ELF-1 (cell line): ENCODE data around the gene FOXC1.

ENCODE experiments used
- DNase-seq: peaks from one replicate; pipeline ENCODE4 v3.0.0-alpha.2; 2016; ENCODE audit warnings: low read depth, low spot score

Gene FOXC1

GRCh38 chr6:1612299-1612973 is 2.7 kb downstream of the FOXC1 start:
- DNase-seq, result no peak

GRCh38 chr6:1612974-1613306 is 3.2 kb downstream of the FOXC1 start:
- DNase-seq, result no peak

GRCh38 chr6:1613346-1613687 is 3.6 kb downstream of the FOXC1 start:
- DNase-seq, result no peak

GRCh38 chr6:1613688-1614447 is 4.2 kb downstream of the FOXC1 start:
- DNase-seq, result peak; percentile 85

GRCh38 chr6:1614448-1615150 is 4.9 kb downstream of the FOXC1 start:
- DNase-seq, result peak; percentile 75

GRCh38 chr6:1615151-1615852 is 5.6 kb downstream of the FOXC1 start:
- peak; percentile 76 for DNase-seq

- no peak for DNase-seq
Observed at GRCh38 chr6:1615853-1616420, 6.2 kb downstream of the FOXC1 start.

GRCh38 chr6:1616701-1617463 is 7.2 kb downstream of the FOXC1 start:
- DNase-seq, result no peak

GRCh38 chr6:1617466-1618310 is 8.0 kb downstream of the FOXC1 start:
- no peak for DNase-seq

GRCh38 chr6:1618311-1619097 is 8.8 kb downstream of the FOXC1 start:
- peak; percentile 31 for DNase-seq

- no peak for DNase-seq
Observed at GRCh38 chr6:1619098-1619672, 9.5 kb downstream of the FOXC1 start.

- DNase-seq, result peak; percentile 89
Observed at GRCh38 chr6:1619673-1620503, 10.2 kb downstream of the FOXC1 start.

GRCh38 chr6:1620504-1621069 is 10.9 kb downstream of the FOXC1 start:
- DNase-seq, result no peak

- DNase-seq, result peak; percentile 57
Observed at GRCh38 chr6:1621070-1621701, 11.5 kb downstream of the FOXC1 start.

- no peak for DNase-seq
Observed at GRCh38 chr6:1622220-1622850, 12.6 kb downstream of the FOXC1 start.

GRCh38 chr6:1622851-1623768 is 13.4 kb downstream of the FOXC1 start:
- no peak for DNase-seq
